ENCODE results near the gene MSX2. TPM values are rescaled to one million over a fixed set of nuclear protein-coding genes. Genes with fewer than 3 reads are reported as not detected.

Gene MSX2
- polyA plus RNA-seq, 1 of the 3 experiments (the other 2 are of a cell fraction): 5.8 TPM

GRCh38 chr5:174694611-174695010 lies 29.8 kb upstream of the MSX2 start:
- no peaks in the 10 kb centered on the region for H3K9me2 ChIP-seq
- H3K36me3 ChIP-seq (replicated peaks in 1 of 2; ENCODE audit: control insufficient read depth in 1 of 2, insufficient read depth in 2 of 2, low read length in 1 of 2): no peaks in the 10 kb centered on the region
- no peaks in the 10 kb centered on the region for H4K20me1 ChIP-seq (ENCODE audit: insufficient read depth)
- no peak overlapping the region for H3K4me2 ChIP-seq
- H3K27me3 ChIP-seq (ENCODE audit: insufficient read depth): no peaks in the 10 kb centered on the region
- H3K4me3 ChIP-seq (ENCODE audit: low read depth in 2 of 2, low read length in 1 of 2): no peak overlapping the region
- DNase-seq: no peak
- no peaks in the 10 kb centered on the region for H3F3A ChIP-seq (replicated peaks; ENCODE audit: insufficient read depth)
- ChIA-PET POLR2A (no interaction called here), CTCF (interaction anchor here (1.5 kb wide), 1 partner anchor 41 kb away, joined by 4 read pairs; no protein-coding TSS in a partner anchor)
- H3K79me2 ChIP-seq (ENCODE audit: insufficient read depth): no peaks in the 10 kb centered on the region
- TF ChIP-seq RCOR1 (IDR thresholded peaks at IDR 0.05; ENCODE audit: low read length) (no peak), CHD2 (IDR thresholded peaks at IDR 0.05; ENCODE audit: low read length, partially characterized antibody) (no peak), RFX5 (IDR thresholded peaks at IDR 0.05; ENCODE audit: low read length) (no peak), YY1 (IDR thresholded peaks at IDR 0.05; ENCODE audit: low read depth) (no peak), CTCF (IDR thresholded peaks at IDR 0.05) (no peak), GABPA (IDR thresholded peaks at IDR 0.05; ENCODE audit: low read depth) (no peak), GATA2 (CRISPR knock-in tag; IDR thresholded peaks at IDR 0.05) (no peak), FOXJ3 (CRISPR knock-in tag; IDR thresholded peaks at IDR 0.05) (no peak), MXI1 (IDR thresholded peaks at IDR 0.05; ENCODE audit: low read depth, low read length) (no peak), TAF1 (IDR thresholded peaks at IDR 0.05; ENCODE audit: borderline replicate concordance, low read depth, low read length) (no peak), TCF12 (IDR thresholded peaks at IDR 0.05) (no peak)
- TF ChIP-seq, protein P1, sequence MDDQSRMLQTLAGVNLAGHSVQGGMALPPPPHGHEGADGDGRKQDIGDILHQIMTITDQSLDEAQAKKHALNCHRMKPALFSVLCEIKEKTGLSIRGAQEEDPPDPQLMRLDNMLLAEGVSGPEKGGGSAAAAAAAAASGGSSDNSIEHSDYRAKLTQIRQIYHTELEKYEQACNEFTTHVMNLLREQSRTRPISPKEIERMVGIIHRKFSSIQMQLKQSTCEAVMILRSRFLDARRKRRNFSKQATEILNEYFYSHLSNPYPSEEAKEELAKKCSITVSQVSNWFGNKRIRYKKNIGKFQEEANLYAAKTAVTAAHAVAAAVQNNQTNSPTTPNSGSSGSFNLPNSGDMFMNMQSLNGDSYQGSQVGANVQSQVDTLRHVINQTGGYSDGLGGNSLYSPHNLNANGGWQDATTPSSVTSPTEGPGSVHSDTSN (IDR thresholded peaks at IDR 0.05): no peak
- H2AFZ ChIP-seq (ENCODE audit: low read depth): no peak overlapping the region
- H3K4me1 ChIP-seq (ENCODE audit: control insufficient read depth in 1 of 2, insufficient read depth in 2 of 2, low read depth in 1 of 2, low read length in 1 of 2): peaks cover 0 to 5% of the 10 kb centered on the region in 2 experiments; a peak in 1 of 4 replicates
- 42% methylated on average over 7 of the region's 7 CpGs for WGBS (ENCODE audit: low lambda C conversion rate)
- no peak overlapping the region for H3K9ac ChIP-seq
- H3K27ac ChIP-seq (ENCODE audit: low read depth in 2 of 2, low read length in 1 of 2): no peak overlapping the region
- no peaks in the 10 kb centered on the region for H3K9me3 ChIP-seq

DNA sequence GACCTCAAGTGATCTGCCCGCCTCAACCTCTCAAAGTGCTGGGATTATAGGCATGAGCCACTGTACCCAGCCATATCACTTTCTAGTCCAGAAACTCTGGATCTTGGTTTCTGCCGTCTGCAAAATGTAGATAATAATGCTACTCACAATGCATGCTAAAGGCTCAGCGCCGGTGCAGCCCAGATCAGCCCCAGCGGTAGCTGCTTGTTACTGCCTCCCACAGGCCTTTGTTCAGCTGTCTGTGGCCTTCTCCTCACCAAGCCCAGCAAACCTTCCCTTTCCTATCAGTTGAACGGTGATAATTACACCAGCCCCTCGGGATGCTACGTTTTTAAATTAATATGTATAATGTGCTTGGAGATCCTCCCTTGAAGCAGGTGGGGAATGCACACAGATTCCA lies 26.2 kb upstream of the MSX2 start:
- Histone ChIP-seq H3K79me2 (ENCODE audit: insufficient read depth) (no peaks in the 10 kb centered on the region), H3K4me2 (no peak overlapping the region), H3K4me1 (ENCODE audit: control insufficient read depth in 1 of 2, insufficient read depth in 2 of 2, low read depth in 1 of 2, low read length in 1 of 2) (peaks cover 0 to 3% of the 10 kb centered on the region in 2 experiments; a peak in 1 of 4 replicates), H3K27me3 (ENCODE audit: insufficient read depth) (no peaks in the 10 kb centered on the region), H3K36me3 (replicated peaks in 1 of 2; ENCODE audit: control insufficient read depth in 1 of 2, insufficient read depth in 2 of 2, low read length in 1 of 2) (no peaks in the 10 kb centered on the region), H4K20me1 (ENCODE audit: insufficient read depth) (no peaks in the 10 kb centered on the region), H2AFZ (ENCODE audit: low read depth) (no peak overlapping the region), H3F3A (replicated peaks; ENCODE audit: insufficient read depth) (no peaks in the 10 kb centered on the region), H3K4me3 (ENCODE audit: low read depth in 2 of 2, low read length in 1 of 2) (no peak overlapping the region), H3K9me3 (no peaks in the 10 kb centered on the region), H3K27ac (ENCODE audit: low read depth in 2 of 2, low read length in 1 of 2) (no peak overlapping the region), H3K9me2 (no peaks in the 10 kb centered on the region), H3K9ac (no peak overlapping the region)
- TF ChIP-seq MXI1 (IDR thresholded peaks at IDR 0.05; ENCODE audit: low read depth, low read length): no peak
- no peak for TF ChIP-seq RXRA (IDR thresholded peaks at IDR 0.05; ENCODE audit: borderline replicate concordance, low read depth)
- TF ChIP-seq, protein P2, sequence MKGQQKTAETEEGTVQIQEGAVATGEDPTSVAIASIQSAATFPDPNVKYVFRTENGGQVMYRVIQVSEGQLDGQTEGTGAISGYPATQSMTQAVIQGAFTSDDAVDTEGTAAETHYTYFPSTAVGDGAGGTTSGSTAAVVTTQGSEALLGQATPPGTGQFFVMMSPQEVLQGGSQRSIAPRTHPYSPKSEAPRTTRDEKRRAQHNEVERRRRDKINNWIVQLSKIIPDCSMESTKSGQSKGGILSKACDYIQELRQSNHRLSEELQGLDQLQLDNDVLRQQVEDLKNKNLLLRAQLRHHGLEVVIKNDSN (IDR thresholded peaks at IDR 0.05; ENCODE audit: borderline replicate concordance, low read depth): no peak
- no peak for TF ChIP-seq YY1 (IDR thresholded peaks at IDR 0.05; ENCODE audit: low read depth)
- TF ChIP-seq RCOR1 (IDR thresholded peaks at IDR 0.05; ENCODE audit: low read length): no peak
- TF ChIP-seq POLR2AphosphoS5 (IDR thresholded peaks at IDR 0.05; ENCODE audit: low read depth, low read length): no peak
- TF ChIP-seq NRF1 (IDR thresholded peaks at IDR 0.05; ENCODE audit: low read depth, low read length): no peak
- TF ChIP-seq TEAD4 (IDR thresholded peaks at IDR 0.05; ENCODE audit: borderline replicate concordance, insufficient read depth): no peak
- no peak for TF ChIP-seq TAF1 (IDR thresholded peaks at IDR 0.05; ENCODE audit: borderline replicate concordance, low read depth, low read length)
- TF ChIP-seq CHD2 (IDR thresholded peaks at IDR 0.05; ENCODE audit: low read length, partially characterized antibody): no peak
- ChIA-PET CTCF (interaction anchor here (1.3 kb wide), 1 partner anchor 274 kb away, joined by 3 read pairs; no protein-coding TSS in a partner anchor), POLR2A (no interaction called here)
- 68% methylated on average over 8 of the region's 8 CpGs for WGBS (ENCODE audit: low lambda C conversion rate)
- no peak for DNase-seq

Measured in SK-N-SH (cell line).